ENCODE data around the gene PSRC1. TPM values are rescaled to one million over a fixed set of nuclear protein-coding genes. Genes with fewer than 3 reads are reported as not detected.
A peak's percentile ranks its signal among the peaks of the same experiment; 100 is the strongest.

PSRC1 gene
- total RNA-seq, 1 experiment from 2014 or later, result 112 TPM

DNA sequence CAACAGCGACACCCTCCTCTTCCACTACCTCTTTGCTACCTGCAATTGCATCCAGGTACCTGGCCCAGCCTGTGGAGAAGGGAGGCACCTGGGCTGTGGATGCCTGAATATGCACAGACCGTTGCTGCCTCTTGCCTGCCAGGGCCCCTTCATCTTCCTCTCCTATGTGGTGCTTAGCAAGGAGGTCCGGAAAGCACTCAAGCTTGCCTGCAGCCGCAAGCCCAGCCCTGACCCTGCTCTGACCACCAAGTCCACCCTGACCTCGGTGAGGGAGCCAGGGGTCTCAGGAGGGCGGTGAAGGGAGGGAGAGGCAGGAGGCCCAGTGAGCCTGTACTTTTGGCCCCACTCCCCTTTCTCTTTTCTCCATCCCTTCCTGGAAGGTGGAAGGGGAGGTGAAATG is 11.5 kb downstream of the PSRC1 start:
- no peak overlapping the region for H3K4me3 ChIP-seq (ENCODE audit: insufficient read depth, low read depth, low read length)
- no peaks in the 10 kb centered on the region; the same call in none of the 2 replicates for H3K36me3 ChIP-seq (replicated peaks; ENCODE audit: control insufficient read depth, insufficient read depth, low read length)
- H3K27me3 ChIP-seq (ENCODE audit: control insufficient read depth, insufficient read depth, low read length), result no peaks in the 10 kb centered on the region
- DNase-seq, result no peak

DNA sequence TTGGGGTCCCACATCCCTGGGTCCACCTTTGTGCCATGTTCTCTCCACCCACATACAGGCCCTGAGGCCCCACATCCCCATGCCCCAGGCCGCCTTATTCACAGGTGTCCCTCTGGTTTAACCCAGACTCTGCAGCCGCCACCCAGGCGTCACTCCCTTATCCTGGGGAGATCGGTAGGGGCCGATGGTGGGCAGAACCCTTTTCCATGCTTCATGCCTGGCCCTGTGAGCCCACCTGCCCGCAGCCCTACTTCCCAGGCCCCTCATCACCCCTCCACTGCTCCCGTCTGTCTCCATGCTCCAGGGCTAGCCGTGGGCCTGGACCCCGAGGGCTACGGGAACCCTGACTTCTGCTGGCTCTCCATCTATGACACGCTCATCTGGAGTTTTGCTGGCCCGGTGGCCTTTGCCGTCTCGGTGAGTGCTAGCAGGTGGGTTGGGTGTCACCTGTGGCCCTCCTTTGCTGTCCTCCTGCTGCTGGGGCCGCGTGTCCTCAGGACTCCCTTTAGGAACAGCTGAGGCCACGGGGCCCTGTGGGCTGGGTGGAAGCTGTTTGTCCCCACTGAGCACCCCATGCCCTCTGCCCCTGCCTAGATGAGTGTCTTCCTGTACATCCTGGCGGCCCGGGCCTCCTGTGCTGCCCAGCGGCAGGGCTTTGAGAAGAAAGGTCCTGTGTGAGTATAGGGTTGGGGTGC is 12.2 kb downstream of the PSRC1 start:
- Histone ChIP-seq H3K36me3 (replicated peaks; ENCODE audit: control insufficient read depth, insufficient read depth, low read length) (no peaks in the 10 kb centered on the region; the same call in none of the 2 replicates), H3K4me3 (ENCODE audit: insufficient read depth, low read depth, low read length) (no peak overlapping the region), H3K27me3 (ENCODE audit: control insufficient read depth, insufficient read depth, low read length) (no peaks in the 10 kb centered on the region)
- DNase-seq, result no peak

DNA sequence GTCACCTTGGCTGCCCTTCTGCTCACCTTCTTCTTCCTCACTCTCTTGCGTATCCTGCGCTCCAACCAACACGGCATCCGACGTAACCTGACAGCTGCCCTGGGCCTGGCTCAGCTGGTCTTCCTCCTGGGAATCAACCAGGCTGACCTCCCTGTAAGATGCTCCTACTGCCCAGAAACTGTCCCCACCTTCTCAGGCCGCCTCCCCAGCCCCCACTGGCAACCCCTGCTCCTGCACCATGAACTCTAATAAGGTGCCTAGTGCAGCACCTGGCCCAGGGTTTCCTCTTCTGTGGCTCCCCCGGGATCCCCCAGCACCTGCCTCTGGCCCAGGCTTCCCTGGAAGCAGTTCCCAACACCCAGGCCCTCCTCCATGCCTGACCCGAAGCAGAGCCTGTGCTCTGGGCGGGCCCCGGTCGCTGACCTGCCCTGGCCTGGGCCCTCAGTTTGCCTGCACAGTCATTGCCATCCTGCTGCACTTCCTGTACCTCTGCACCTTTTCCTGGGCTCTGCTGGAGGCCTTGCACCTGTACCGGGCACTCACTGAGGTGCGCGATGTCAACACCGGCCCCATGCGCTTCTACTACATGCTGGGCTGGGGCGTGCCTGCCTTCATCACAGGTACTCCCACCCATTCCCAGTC is 12.8 kb downstream of the PSRC1 start:
- no peaks in the 10 kb centered on the region; the same call in none of the 2 replicates for H3K36me3 ChIP-seq (replicated peaks; ENCODE audit: control insufficient read depth, insufficient read depth, low read length)
- no peaks in the 10 kb centered on the region for H3K27me3 ChIP-seq (ENCODE audit: control insufficient read depth, insufficient read depth, low read length)
- no peak overlapping the region for H3K4me3 ChIP-seq (ENCODE audit: insufficient read depth, low read depth, low read length)
- DNase-seq, result peak; percentile 46

DNA sequence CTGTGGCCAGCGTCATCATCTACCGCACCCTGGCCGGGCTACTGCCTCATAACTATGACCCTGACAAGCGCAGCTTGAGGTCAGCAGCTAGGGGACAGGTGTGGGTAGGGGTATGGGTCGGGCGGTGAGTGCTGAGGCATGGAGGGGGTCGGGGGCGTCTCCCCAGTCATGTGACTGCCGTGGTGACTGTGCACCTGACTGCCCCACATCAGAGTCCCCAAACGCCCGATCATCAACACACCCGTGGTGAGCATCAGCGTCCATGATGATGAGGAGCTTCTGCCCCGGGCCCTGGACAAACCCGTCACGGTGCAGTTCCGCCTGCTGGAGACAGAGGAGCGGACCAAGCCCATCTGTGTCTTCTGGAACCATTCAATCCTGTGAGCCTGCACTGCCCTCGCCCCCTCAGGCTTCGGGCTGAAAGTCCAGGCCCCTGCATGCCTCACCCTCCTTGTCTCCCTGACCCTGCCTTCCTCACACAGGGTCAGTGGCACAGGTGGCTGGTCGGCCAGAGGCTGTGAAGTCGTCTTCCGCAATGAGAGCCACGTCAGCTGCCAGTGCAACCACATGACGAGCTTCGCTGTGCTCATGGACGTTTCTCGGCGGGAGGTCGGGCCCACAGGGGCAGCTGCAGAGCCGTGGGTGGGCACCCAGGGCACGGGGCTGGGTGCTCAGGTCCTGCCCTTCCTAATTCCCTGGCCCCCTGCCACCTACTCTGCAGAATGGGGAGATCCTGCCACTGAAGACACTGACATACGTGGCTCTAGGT is 13.5 kb downstream of the PSRC1 start:
- H3K4me3 ChIP-seq (ENCODE audit: insufficient read depth, low read depth, low read length), result no peak overlapping the region
- peaks cover 5% of the 10 kb centered on the region for H3K36me3 ChIP-seq (replicated peaks; ENCODE audit: control insufficient read depth, insufficient read depth, low read length)
- DNase-seq, result peak; percentile 51
- no peaks in the 10 kb centered on the region for H3K27me3 ChIP-seq (ENCODE audit: control insufficient read depth, insufficient read depth, low read length)

DNA sequence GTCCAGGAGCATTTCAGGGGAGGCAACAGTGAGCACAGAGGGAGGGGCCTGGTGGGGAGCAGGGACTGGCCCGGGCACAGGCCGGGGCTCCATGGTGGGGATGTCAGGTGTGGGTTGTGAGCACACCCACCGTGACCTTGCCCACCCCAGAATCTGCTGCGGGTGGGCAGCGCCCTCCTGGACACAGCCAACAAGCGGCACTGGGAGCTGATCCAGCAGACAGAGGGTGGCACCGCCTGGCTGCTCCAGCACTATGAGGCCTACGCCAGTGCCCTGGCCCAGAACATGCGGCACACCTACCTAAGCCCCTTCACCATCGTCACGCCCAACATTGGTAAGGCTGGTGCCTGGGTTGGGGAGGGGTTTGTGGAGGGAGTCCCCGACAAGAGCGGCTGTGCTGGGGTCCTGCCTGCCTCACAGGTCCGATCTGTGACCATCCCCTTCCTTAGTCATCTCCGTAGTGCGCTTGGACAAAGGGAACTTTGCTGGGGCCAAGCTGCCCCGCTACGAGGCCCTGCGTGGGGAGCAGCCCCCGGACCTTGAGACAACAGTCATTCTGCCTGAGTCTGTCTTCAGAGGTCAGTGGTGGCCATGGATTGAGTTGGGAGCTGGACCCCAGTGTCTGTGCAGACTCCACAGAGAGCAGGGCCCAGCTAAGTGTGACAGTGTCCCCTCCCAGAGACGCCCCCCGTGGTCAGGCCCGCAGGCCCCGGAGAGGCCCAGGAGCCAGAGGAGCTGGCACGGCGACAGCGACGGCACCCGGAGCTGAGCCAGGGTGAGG is 14.3 kb downstream of the PSRC1 start:
- peaks cover 6% of the 10 kb centered on the region for H3K36me3 ChIP-seq (replicated peaks; ENCODE audit: control insufficient read depth, insufficient read depth, low read length)
- no peak overlapping the region for H3K4me3 ChIP-seq (ENCODE audit: insufficient read depth, low read depth, low read length)
- H3K27me3 ChIP-seq (ENCODE audit: control insufficient read depth, insufficient read depth, low read length), result no peaks in the 10 kb centered on the region
- peak; percentile 45 for DNase-seq

DNA sequence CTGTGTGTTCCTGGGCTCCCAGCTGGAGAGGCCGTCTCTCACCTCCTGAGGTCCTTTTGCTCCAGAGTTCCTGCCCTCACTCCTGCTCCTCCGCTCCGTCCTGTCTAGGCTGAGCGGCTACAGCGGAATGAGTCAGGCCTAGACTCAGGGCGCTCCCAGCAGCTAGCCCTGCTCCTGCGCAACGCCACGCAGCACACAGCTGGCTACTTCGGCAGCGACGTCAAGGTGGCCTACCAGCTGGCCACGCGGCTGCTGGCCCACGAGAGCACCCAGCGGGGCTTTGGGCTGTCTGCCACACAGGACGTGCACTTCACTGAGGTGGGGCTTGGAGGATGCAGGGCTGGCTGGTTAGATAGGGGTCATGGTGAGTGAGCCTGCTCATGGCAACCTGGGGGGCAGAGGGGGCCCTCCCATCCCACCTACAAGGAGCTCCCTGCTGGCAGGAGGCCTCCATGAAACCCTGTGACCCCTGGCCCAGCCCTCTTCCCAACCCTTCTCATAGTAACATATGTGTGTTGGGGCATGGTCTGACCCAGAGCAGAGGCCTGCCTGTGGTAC is 15.1 kb downstream of the PSRC1 start:
- no peaks in the 10 kb centered on the region for H3K27me3 ChIP-seq (ENCODE audit: control insufficient read depth, insufficient read depth, low read length)
- DNase-seq, result no peak
- no peak overlapping the region for H3K4me3 ChIP-seq (ENCODE audit: insufficient read depth, low read depth, low read length)
- H3K36me3 ChIP-seq (replicated peaks; ENCODE audit: control insufficient read depth, insufficient read depth, low read length), result peaks cover 6% of the 10 kb centered on the region

DNA sequence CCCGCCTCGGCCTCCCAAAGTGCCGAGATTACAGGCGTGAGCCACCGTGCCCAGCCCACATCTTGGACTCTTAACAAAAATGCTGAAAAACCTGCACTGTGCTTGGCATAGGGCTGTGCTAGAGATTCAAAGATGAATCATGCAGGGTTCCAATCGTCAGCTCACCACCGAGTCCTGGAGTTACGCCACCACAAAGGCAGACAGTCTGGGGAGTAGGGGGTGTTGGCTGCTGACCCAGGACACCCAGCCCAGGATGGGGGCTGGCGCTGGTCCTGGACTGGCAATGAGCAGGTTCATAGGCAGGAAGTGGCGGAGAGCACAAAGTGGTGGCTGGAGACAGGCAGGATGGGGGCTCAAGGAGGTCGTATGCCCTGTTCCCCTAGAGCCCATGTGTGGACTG is 16.0 kb downstream of the PSRC1 start:
- H3K36me3 ChIP-seq (replicated peaks; ENCODE audit: control insufficient read depth, insufficient read depth, low read length), result peaks cover 6% of the 10 kb centered on the region
- H3K27me3 ChIP-seq (ENCODE audit: control insufficient read depth, insufficient read depth, low read length), result no peaks in the 10 kb centered on the region
- DNase-seq, result no peak
- no peak overlapping the region for H3K4me3 ChIP-seq (ENCODE audit: insufficient read depth, low read depth, low read length)

DNA sequence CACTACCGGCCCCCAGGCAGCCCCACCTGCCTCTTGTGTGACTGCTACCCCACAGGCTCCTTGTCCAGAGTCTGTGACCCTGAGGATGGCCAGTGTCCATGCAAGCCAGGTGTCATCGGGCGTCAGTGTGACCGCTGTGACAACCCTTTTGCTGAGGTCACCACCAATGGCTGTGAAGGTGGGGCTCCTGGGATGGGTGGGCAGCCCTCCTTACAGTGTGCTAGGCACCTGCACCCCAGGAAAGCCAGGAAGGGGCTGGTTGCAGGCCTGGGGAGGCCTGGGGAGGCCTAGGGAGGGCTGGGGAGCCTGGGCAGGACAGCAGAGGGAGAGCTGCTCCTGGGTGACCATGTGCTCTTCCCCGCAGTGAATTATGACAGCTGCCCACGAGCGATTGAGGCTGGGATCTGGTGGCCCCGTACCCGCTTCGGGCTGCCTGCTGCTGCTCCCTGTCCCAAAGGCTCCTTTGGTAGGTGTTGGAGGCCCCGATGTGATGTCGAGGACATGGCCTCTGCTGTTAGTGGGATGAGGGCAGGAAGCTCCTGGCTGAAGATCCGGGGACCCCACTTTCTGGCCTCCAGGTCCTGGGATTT is 17.1 kb downstream of the PSRC1 start:
- no peaks in the 10 kb centered on the region for H3K27me3 ChIP-seq (ENCODE audit: control insufficient read depth, insufficient read depth, low read length)
- peaks cover 6% of the 10 kb centered on the region for H3K36me3 ChIP-seq (replicated peaks; ENCODE audit: control insufficient read depth, insufficient read depth, low read length)
- no peak overlapping the region for H3K4me3 ChIP-seq (ENCODE audit: insufficient read depth, low read depth, low read length)
- DNase-seq, result no peak

DNA sequence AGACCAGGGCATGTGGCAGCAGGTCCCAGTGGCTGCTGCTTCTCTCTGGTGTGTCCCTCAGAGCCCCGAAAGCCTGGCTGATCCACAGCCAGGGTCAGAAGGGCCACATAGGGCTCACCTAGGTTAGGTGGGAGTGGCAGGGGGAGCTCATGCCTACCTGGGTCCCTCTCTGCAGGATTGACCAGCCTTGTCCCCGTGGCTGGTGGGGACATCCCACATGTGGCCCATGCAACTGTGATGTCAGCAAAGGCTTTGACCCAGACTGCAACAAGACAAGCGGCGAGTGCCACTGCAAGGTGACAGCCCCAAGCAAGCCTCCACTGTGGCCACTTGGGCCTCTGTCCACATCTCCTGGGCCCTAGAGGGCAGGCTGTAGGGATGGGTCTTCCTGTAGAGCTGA is 17.9 kb downstream of the PSRC1 start:
- DNase-seq, result no peak
- H3K4me3 ChIP-seq (ENCODE audit: insufficient read depth, low read depth, low read length), result no peak overlapping the region
- peaks cover 6% of the 10 kb centered on the region for H3K36me3 ChIP-seq (replicated peaks; ENCODE audit: control insufficient read depth, insufficient read depth, low read length)
- H3K27me3 ChIP-seq (ENCODE audit: control insufficient read depth, insufficient read depth, low read length), result no peaks in the 10 kb centered on the region

DNA sequence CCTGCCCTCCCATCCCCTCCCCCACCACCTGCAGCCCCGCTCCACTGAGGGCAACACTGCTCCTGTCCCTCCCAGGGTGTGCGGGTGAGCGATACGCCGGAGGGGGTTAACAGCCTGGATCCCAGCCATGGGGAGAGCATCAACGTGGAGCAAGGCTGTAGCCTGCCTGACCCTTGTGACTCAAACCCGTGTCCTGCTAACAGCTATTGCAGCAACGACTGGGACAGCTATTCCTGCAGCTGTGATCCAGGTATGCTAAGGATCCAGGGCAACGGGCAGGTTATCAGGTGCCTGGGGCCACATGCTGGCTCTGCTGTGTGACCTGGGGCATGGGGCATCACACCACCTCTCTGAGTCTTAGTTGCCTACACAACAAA is 18.6 kb downstream of the PSRC1 start:
- Histone ChIP-seq H3K36me3 (replicated peaks; ENCODE audit: control insufficient read depth, insufficient read depth, low read length) (peaks cover 6% of the 10 kb centered on the region), H3K27me3 (ENCODE audit: control insufficient read depth, insufficient read depth, low read length) (no peaks in the 10 kb centered on the region), H3K4me3 (ENCODE audit: insufficient read depth, low read depth, low read length) (no peak overlapping the region)
- DNase-seq, result no peak

DNA sequence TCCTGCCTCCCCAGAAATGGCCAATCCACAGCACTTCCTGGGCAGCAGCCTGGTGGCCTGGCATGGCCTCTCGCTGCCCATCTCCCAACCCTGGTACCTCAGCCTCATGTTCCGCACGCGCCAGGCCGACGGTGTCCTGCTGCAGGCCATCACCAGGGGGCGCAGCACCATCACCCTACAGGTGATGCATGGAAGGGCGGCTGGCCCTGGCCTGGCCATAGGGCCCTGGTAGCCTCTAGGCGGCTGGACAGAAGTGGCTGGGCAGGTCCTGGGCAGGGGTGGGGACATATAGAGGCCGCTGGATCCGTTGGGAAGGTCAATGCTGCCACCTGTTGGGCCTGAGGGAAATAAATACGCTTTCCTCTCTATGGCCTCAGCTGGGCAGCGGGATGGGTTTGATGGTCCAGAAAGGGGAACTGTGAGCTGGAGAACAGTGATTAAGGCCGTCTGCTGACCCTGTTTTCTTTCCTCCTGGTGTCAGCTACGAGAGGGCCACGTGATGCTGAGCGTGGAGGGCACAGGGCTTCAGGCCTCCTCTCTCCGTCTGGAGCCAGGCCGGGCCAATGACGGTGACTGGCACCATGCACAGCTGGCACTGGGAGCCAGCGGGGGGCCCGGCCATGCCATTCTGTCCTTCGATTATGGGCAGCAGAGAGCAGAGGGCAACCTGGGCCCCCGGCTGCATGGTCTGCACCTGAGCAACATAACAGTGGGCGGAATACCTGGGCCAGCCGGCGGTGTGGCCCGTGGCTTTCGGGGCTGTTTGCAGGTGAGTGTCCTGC is 19.2 kb downstream of the PSRC1 start:
- Histone ChIP-seq H3K36me3 (replicated peaks; ENCODE audit: control insufficient read depth, insufficient read depth, low read length) (peaks cover 6% of the 10 kb centered on the region), H3K27me3 (ENCODE audit: control insufficient read depth, insufficient read depth, low read length) (no peaks in the 10 kb centered on the region), H3K4me3 (ENCODE audit: insufficient read depth, low read depth, low read length) (no peak overlapping the region)
- DNase-seq, result peak; percentile 99

DNA sequence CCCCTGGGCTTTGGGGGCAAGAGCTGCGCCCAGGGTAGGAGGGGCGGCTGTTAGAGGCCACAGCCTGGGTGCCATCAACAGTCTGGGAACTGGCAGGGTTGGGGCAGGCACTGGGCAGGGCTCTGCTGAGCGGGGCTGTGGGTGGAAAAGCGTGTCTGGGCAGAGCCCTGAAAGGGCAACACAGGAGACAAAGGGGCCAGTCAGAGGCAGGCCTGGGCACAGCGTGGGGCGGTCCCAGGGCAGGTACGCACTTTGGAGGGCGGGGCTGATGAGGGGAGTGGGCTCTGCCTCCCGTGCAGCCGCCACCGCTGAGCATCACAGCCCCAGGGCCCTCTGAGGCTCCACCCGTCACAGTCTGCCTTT is 19.7 kb downstream of the PSRC1 start:
- Histone ChIP-seq H3K4me3 (ENCODE audit: insufficient read depth, low read depth, low read length) (no peak overlapping the region), H3K36me3 (replicated peaks; ENCODE audit: control insufficient read depth, insufficient read depth, low read length) (peaks cover 6% of the 10 kb centered on the region), H3K27me3 (ENCODE audit: control insufficient read depth, insufficient read depth, low read length) (no peaks in the 10 kb centered on the region)
- no peak for DNase-seq

DNA sequence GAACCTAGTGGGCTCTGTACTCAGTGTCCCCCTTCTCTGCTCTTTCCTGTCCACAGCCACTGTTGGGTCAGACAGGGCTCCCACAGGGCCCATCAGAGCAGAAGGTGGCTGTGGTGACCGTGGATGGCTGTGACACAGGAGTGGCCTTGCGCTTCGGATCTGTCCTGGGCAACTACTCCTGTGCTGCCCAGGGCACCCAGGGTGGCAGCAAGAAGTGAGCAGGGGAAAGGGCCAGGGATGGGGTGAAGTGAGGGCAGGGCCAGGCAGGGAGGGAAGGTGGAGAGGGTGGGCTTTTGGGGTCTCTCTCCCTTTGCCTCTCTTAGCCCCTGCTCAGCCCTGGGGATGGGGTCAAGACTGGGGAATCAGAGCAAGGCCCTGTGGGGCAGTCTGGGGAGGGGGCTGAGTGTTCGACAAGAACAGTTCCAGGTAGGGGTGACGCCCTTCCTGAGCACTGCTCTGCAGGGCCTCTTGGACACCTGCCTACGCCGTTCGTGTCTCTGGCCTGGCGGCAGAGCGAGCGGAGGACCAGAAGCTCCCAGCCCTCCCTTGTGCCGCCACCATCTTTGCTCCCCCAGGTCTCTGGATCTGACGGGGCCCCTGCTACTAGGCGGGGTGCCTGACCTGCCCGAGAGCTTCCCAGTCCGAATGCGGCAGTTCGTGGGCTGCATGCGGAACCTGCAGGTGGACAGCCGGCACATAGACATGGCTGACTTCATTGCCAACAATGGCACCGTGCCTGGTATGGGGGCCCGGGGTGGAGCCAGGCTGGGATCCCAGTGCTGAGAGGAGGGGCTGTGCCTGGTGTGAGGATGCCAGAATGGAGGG is 20.5 kb downstream of the PSRC1 start:
- Histone ChIP-seq H3K4me3 (ENCODE audit: insufficient read depth, low read depth, low read length) (no peak overlapping the region), H3K36me3 (replicated peaks; ENCODE audit: control insufficient read depth, insufficient read depth, low read length) (peaks cover 6% of the 10 kb centered on the region), H3K27me3 (ENCODE audit: control insufficient read depth, insufficient read depth, low read length) (no peaks in the 10 kb centered on the region)
- no peak for DNase-seq

All from H7 (cell line).